Renal cortex interstitium (tissue), 15 donors: ENCODE data around the gene PCSK1N. TPM values are rescaled to one million over a fixed set of nuclear protein-coding genes. Genes with fewer than 3 reads are reported as not detected.
A peak's percentile ranks its signal among the peaks of the same experiment; 100 is the strongest.
"Not testable (repeated sequence)": the region's sequence is repeated elsewhere in the genome, so short reads cannot be mapped to it uniquely, and the experiment has no call there.

Experiments used
- DNase-seq, 11 donors: peaks; one replicate each; pipeline ENCODE4 v3.0.0-alpha.2; 2013; ENCODE audit warnings: low read depth in 9 of 11, low spot score in 4 of 11; ENCODE audit errors: extremely low read depth in 1 of 11
- long read RNA-seq, 16 experiments: transcript quantifications; one replicate each; lab custom pipeline, GENCODE V29; 2026
- polyA plus RNA-seq, 3 donors: library from polyadenylated mRNA; unstranded; fragments of 120-200 nt; gene quantifications; one replicate each; pipeline ENCODE4 v1.2.1, GENCODE V29; 2013; ENCODE audit not compliant: insufficient read length in 3 of 3

The PCSK1N gene
- 10 to 100 TPM in 2 of 3 donors, 1 to 10 TPM in 1; 3.9 to 28.1 (median 13.6) TPM for polyA plus RNA-seq
- long read RNA-seq, donor 1, transcript PCSK1N-201 (3 exons, 1,050 nt): major isoform, 28 of 55 reads
- long read RNA-seq, donor 1, partial matches to known transcripts: 21 of 55 reads
- long read RNA-seq, donor 1, other reads (novel, unspliced or antisense): 6 of 55 reads
- long read RNA-seq, donor 2, transcript PCSK1N-201 (3 exons, 1,050 nt): major isoform, 27 of 47 reads
- long read RNA-seq, donor 2, partial matches to known transcripts: 20 of 47 reads
- long read RNA-seq, donor 2, other reads (novel, unspliced or antisense): 0 of 47 reads
- long read RNA-seq, donor 3, transcript PCSK1N-201 (3 exons, 1,050 nt): major isoform, 60 of 98 reads
- long read RNA-seq, donor 3, partial matches to known transcripts: 38 of 98 reads
- long read RNA-seq, donor 3, other reads (novel, unspliced or antisense): 0 of 98 reads
- long read RNA-seq, donor 4, transcript PCSK1N-201 (3 exons, 1,050 nt): major isoform, 28 of 36 reads
- long read RNA-seq, donor 4, partial matches to known transcripts: 8 of 36 reads
- long read RNA-seq, donor 4, other reads (novel, unspliced or antisense): 0 of 36 reads
- long read RNA-seq, donor 5, transcript PCSK1N-201 (3 exons, 1,050 nt): major isoform, 103 of 152 reads
- long read RNA-seq, donor 5, partial matches to known transcripts: 40 of 152 reads
- long read RNA-seq, donor 5, other reads (novel, unspliced or antisense): 9 of 152 reads
- long read RNA-seq, donor 6, transcript PCSK1N-201 (3 exons, 1,050 nt): major isoform, 31 of 37 reads
- long read RNA-seq, donor 6, partial matches to known transcripts: 6 of 37 reads
- long read RNA-seq, donor 6, other reads (novel, unspliced or antisense): 0 of 37 reads
- long read RNA-seq, donor 7, transcript PCSK1N-201 (3 exons, 1,050 nt): major isoform, 25 of 37 reads
- long read RNA-seq, donor 7, partial matches to known transcripts: 12 of 37 reads
- long read RNA-seq, donor 7, other reads (novel, unspliced or antisense): 0 of 37 reads
- long read RNA-seq, donor 8, transcript PCSK1N-201 (3 exons, 1,050 nt): major isoform, 49 of 67 reads
- long read RNA-seq, donor 8, partial matches to known transcripts: 18 of 67 reads
- long read RNA-seq, donor 8, other reads (novel, unspliced or antisense): 0 of 67 reads
- long read RNA-seq, donor 9, transcript PCSK1N-201 (3 exons, 1,050 nt): major isoform, 30 of 30 reads
- long read RNA-seq, donor 9, partial matches to known transcripts: 0 of 30 reads
- long read RNA-seq, donor 9, other reads (novel, unspliced or antisense): 0 of 30 reads
- long read RNA-seq, donor 10, transcript PCSK1N-201 (3 exons, 1,050 nt): major isoform, 28 of 50 reads
- long read RNA-seq, donor 10, partial matches to known transcripts: 22 of 50 reads
- long read RNA-seq, donor 10, other reads (novel, unspliced or antisense): 0 of 50 reads
- long read RNA-seq, donor 11, transcript PCSK1N-201 (3 exons, 1,050 nt): major isoform, 50 of 82 reads
- long read RNA-seq, donor 11, partial matches to known transcripts: 32 of 82 reads
- long read RNA-seq, donor 11, other reads (novel, unspliced or antisense): 0 of 82 reads
- long read RNA-seq, donor 12, transcript PCSK1N-201 (3 exons, 1,050 nt): major isoform, 18 of 18 reads
- long read RNA-seq, donor 12, partial matches to known transcripts: 0 of 18 reads
- long read RNA-seq, donor 12, other reads (novel, unspliced or antisense): 0 of 18 reads
- long read RNA-seq, donor 13, transcript PCSK1N-201 (3 exons, 1,050 nt): major isoform, 61 of 92 reads
- long read RNA-seq, donor 13, partial matches to known transcripts: 26 of 92 reads
- long read RNA-seq, donor 13, other reads (novel, unspliced or antisense): 5 of 92 reads
- long read RNA-seq, donor 14, transcript PCSK1N-201 (3 exons, 1,050 nt): major isoform, 17 of 17 reads
- long read RNA-seq, donor 14, partial matches to known transcripts: 0 of 17 reads
- long read RNA-seq, donor 14, other reads (novel, unspliced or antisense): 0 of 17 reads
- long read RNA-seq, donor 15, transcript PCSK1N-201 (3 exons, 1,050 nt): major isoform, 10 of 15 reads
- long read RNA-seq, donor 15, partial matches to known transcripts: 5 of 15 reads
- long read RNA-seq, donor 15, other reads (novel, unspliced or antisense): 0 of 15 reads
- long read RNA-seq, donor 16, transcript PCSK1N-201 (3 exons, 1,050 nt): major isoform, 89 of 112 reads
- long read RNA-seq, donor 16, partial matches to known transcripts: 23 of 112 reads
- long read RNA-seq, donor 16, other reads (novel, unspliced or antisense): 0 of 112 reads

- DNase-seq: peak in 8 of 11 donors; percentile 8 to 67 (median 32)
Observed at GRCh38 chrX:48835524-48836329, at the start of gene PCSK1N. PCSK1N (minus strand) TSS chrX:48835610; CDS start chrX:48835532, 78 bp downstream.

GRCh38 chrX:48883729-48884128 lies 48.3 kb upstream of the PCSK1N start:
- DNase-seq: no peak

GRCh38 chrX:48876944-48877343 lies 41.5 kb upstream of the PCSK1N start:
- not testable (repeated sequence) for DNase-seq

GRCh38 chrX:48872017-48872416 lies 36.6 kb upstream of the PCSK1N start:
- not testable (repeated sequence) for DNase-seq

- DNase-seq: no peak
Observed at GRCh38 chrX:48864210-48864609, 28.8 kb upstream of the PCSK1N start.

GRCh38 chrX:48854898-48855297 lies 19.5 kb upstream of the PCSK1N start:
- DNase-seq: no peak

GRCh38 chrX:48854121-48854804 lies 18.9 kb upstream of the PCSK1N start:
- DNase-seq: not testable (repeated sequence)

- not testable (repeated sequence) for DNase-seq
Observed at GRCh38 chrX:48853494-48853893, 18.1 kb upstream of the PCSK1N start.

GRCh38 chrX:48852857-48853256 lies 17.4 kb upstream of the PCSK1N start:
- DNase-seq: no peak

- DNase-seq: no peak
Observed at GRCh38 chrX:48848847-48849246, 13.4 kb upstream of the PCSK1N start.

- DNase-seq: no peak
Observed at GRCh38 chrX:48839686-48840085, 4.3 kb upstream of the PCSK1N start.

- no peak for DNase-seq
Observed at GRCh38 chrX:48834383-48834709, 1.1 kb downstream of the PCSK1N start.

- DNase-seq: no peak
Observed at GRCh38 chrX:48833542-48834138, 1.8 kb downstream of the PCSK1N start.

- DNase-seq: no peak
Observed at GRCh38 chrX:48831909-48832291, 3.5 kb downstream of the PCSK1N start.

GRCh38 chrX:48831136-48831908 lies 4.1 kb downstream of the PCSK1N start:
- no peak for DNase-seq
